ENCODE data around the gene SLC25A12. TPM values are rescaled to one million over a fixed set of nuclear protein-coding genes. Genes with fewer than 3 reads are reported as not detected.
"Not testable (repeated sequence)": the region's sequence is repeated elsewhere in the genome, so short reads cannot be mapped to it uniquely, and the experiment has no call there.

SLC25A12 gene
- total RNA-seq, 2 donors from 2014 or later = 11.0 to 15.5 TPM

- H3K27me3 Mint-ChIP-seq = peaks cover 10% of the 10 kb centered on the region
- H3K9me3 ChIP-seq (ENCODE audit: control insufficient read depth, low read length, poor library complexity, severe bottlenecking) = no peaks in the 10 kb centered on the region
- peaks cover 6% of the 10 kb centered on the region for H3K36me3 Mint-ChIP-seq (ENCODE audit: low read depth)
- no peak for DNase-seq
- no peaks in the 10 kb centered on the region for H3K4me1 Mint-ChIP-seq
- ATAC-seq = no peak
- no peak overlapping the region for H3K27ac Mint-ChIP-seq
- no peak overlapping the region for H3K4me3 Mint-ChIP-seq
These were observed 15.2 kb upstream of the SLC25A12 start for GRCh38 chr2:171909266-171909665.

DNA sequence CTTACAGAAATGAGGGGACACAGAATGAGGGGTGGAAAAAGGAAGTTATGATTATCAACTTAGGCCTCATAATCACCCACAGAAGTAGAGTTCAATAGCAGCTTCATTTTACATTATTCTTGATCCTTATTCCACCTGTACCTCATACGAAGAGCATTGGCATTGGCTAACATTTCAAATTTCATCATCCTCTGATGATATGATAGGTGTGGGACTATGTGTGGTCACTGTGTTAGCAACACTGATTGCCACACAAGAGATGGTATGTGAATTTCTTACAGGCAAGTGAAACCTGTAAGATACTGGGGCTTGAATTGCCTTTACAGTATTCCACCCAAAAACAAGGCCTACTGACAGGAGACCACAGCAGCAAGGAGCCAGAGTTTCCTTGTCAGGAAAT, 14.2 kb upstream of the SLC25A12 start:
- no peak overlapping the region for H3K4me3 Mint-ChIP-seq
- H3K36me3 Mint-ChIP-seq (ENCODE audit: low read depth) = peaks cover 6% of the 10 kb centered on the region
- H3K4me1 Mint-ChIP-seq = no peaks in the 10 kb centered on the region
- H3K27me3 Mint-ChIP-seq = peaks cover 21% of the 10 kb centered on the region
- no peak overlapping the region for H3K27ac Mint-ChIP-seq
- ATAC-seq (no peak), DNase-seq (no peak)
- H3K9me3 ChIP-seq (ENCODE audit: control insufficient read depth, low read length, poor library complexity, severe bottlenecking) = no peaks in the 10 kb centered on the region

DNA sequence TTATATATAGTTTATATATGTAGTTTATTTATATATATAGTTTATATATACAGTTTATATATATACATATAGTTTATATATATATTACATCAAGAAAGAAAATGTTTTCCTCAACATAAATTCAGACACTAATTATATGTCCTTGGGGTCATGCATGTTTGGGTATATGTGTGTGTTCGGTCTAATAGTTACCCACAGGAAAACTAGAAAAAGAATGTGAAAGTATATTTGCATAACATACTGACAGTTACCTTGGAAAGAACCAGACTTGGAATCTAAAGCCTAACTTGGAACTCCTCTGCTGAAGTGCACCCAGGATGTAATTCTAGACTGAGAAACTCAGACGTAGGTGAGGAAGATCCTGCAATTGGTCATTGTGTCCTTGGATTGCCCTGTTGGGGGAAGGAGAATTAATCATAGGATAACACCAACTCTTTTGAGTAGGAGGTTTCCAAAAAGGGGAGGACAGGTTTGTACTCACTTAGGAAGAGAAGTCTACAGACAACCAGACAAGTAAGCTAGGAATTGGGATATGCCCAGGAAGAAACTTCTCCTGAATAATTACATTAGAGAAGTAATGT, 8.9 kb upstream of the SLC25A12 start:
- peaks cover 25% of the 10 kb centered on the region for H3K27me3 Mint-ChIP-seq
- DNase-seq (no peak), ATAC-seq (no peak)
- H3K27ac Mint-ChIP-seq = no peak overlapping the region
- H3K4me3 Mint-ChIP-seq = no peak overlapping the region
- peaks cover 3% of the 10 kb centered on the region for H3K4me1 Mint-ChIP-seq
- H3K9me3 ChIP-seq (ENCODE audit: control insufficient read depth, low read length, poor library complexity, severe bottlenecking) = no peaks in the 10 kb centered on the region
- H3K36me3 Mint-ChIP-seq (ENCODE audit: low read depth) = peaks cover 4% of the 10 kb centered on the region

GRCh38 chr2:171899623-171900282, 5.7 kb upstream of the SLC25A12 start:
- ATAC-seq; DNase-seq; H3K4me3 Mint-ChIP-seq; H3K9me3 ChIP-seq (ENCODE audit: control insufficient read depth, low read length, poor library complexity, severe bottlenecking); H3K36me3 Mint-ChIP-seq (ENCODE audit: low read depth); H3K4me1 Mint-ChIP-seq; H3K27ac Mint-ChIP-seq: not testable (repeated sequence)
- H3K27me3 Mint-ChIP-seq = peaks cover 20% of the 10 kb centered on the region

DNA sequence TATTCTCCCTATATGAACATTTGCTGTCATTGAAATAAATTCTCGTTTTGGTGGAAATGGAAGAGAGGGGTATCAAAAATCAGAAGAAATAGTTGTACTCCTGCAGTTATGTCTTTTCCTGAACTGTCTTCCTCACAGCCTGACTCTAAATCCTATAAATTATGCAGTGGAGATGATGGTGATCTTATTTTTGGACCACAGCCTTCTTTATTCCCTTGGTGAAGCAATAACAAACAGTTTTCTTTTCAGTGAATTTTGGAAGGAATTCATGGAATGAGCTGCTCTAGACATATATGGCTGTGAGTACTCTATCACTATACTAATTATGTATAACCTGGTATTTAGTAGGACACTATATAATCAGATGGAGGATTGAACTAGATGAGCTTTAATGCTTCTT, 1.7 kb upstream of the SLC25A12 start:
- Mint-ChIP-seq H3K4me3 (peak overlapping the region; percentile 99), H3K27ac (peak overlapping the region; percentile 63), H3K27me3 (no peaks in the 10 kb centered on the region), H3K4me1 (peaks cover 18% of the 10 kb centered on the region), H3K36me3 (ENCODE audit: low read depth) (peaks cover 7% of the 10 kb centered on the region)
- no peak for ATAC-seq
- no peaks in the 10 kb centered on the region for H3K9me3 ChIP-seq (ENCODE audit: control insufficient read depth, low read length, poor library complexity, severe bottlenecking)
- DNase-seq = no peak

DNA sequence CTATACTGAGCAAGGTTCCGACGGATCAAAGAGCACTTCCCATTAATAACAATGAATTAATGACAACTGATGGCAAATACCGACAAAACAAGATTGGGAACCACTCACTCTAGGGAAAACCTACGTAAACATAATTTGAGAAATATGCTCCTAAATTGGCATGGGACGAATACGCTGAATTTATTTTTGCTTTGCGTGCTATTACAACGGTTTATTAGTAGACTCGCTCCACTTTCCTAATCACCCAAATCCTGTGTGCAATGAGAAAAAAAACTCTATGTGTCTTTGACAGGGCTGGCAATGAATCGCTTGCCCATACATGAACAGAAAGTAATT, 536 bp upstream of the SLC25A12 start:
- H3K27ac Mint-ChIP-seq = peak overlapping the region; percentile 63
- ATAC-seq = no peak
- no peaks in the 10 kb centered on the region for H3K9me3 ChIP-seq (ENCODE audit: control insufficient read depth, low read length, poor library complexity, severe bottlenecking)
- peak overlapping the region; percentile 99 for H3K4me3 Mint-ChIP-seq
- no peak for DNase-seq
- no peaks in the 10 kb centered on the region for H3K27me3 Mint-ChIP-seq
- H3K36me3 Mint-ChIP-seq (ENCODE audit: low read depth) = peaks cover 7% of the 10 kb centered on the region
- peaks cover 25% of the 10 kb centered on the region for H3K4me1 Mint-ChIP-seq

DNA sequence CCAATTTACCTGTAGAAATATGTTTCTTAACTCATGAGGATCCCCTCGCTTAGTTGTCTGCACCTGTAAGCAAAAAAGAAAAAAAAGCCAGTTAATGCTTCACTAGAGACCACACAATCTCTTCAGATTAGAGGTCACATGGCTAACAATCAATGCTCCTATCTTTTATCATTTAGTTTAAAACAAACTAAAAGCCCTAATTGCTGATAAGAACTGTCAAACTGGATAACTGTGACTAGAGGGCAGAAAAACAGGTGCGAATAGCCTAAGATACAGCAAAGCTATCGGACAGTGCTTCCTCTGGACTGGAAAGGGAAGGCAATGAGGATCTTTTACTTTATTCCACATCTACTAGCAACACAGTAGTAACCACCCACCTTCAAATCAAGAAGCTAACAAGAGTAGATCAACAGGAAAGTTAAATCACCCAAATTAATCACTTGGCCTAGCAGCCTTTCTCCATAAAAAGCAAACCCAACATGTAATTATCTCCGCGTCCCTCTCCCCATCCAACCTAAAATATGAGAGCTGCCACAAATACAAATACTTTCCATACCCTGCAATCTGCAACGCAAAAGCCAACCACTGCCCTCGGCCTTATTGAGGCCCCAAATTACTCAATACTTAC, 734 bp downstream of the SLC25A12 start:
- DNase-seq = no peak
- Mint-ChIP-seq H3K36me3 (ENCODE audit: low read depth) (peaks cover 12% of the 10 kb centered on the region), H3K27me3 (no peaks in the 10 kb centered on the region), H3K4me1 (peaks cover 32% of the 10 kb centered on the region), H3K4me3 (peak overlapping the region; percentile 99), H3K27ac (peak overlapping the region; percentile 94)
- ATAC-seq = no peak
- no peaks in the 10 kb centered on the region for H3K9me3 ChIP-seq (ENCODE audit: control insufficient read depth, low read length, poor library complexity, severe bottlenecking)

DNA sequence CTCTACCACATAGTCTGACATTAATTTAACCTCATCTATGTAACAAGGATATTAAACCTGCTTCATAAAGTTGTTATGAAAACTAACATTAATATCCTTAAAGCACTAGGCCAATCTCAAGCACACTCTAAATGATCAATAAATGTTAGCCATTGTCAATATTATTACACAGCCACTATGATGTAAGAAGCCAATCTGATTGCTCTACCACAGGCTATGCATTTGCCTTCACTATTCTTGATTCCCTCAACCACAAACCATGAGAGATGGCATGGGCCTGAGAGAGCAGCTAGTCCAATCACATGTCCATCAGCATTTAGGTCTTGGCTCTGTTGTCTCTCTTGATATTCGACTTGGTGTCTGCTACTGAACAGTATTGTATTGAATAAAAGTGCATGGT, 4.2 kb downstream of the SLC25A12 start:
- Mint-ChIP-seq H3K27me3 (no peaks in the 10 kb centered on the region), H3K4me3 (no peak overlapping the region), H3K4me1 (peaks cover 39% of the 10 kb centered on the region), H3K36me3 (ENCODE audit: low read depth) (peaks cover 12% of the 10 kb centered on the region), H3K27ac (no peak overlapping the region)
- DNase-seq (no peak), ATAC-seq (no peak)
- H3K9me3 ChIP-seq (ENCODE audit: control insufficient read depth, low read length, poor library complexity, severe bottlenecking) = no peaks in the 10 kb centered on the region

DNA sequence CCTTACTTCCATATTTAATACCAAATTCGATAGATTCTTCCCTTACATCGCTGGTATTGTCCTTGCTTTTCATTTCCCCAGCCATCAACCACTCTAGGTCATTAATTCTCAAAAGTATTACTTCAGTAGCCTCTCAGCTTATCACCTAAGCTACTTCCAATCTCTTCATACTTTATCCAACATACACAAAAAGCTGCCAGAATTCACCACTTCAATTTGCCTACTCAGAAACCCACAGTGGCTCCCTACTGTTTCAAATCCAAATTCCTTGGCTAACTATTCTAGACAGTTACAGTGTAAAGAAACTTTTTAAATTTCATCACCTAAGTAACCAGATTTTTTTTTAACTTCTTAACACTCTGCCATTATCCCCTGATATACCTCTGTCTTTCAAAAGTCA, 4.7 kb downstream of the SLC25A12 start:
- ATAC-seq (no peak), DNase-seq (no peak)
- peak overlapping the region; percentile 77 for H3K27ac Mint-ChIP-seq
- peaks cover 37% of the 10 kb centered on the region for H3K4me1 Mint-ChIP-seq
- H3K27me3 Mint-ChIP-seq = no peaks in the 10 kb centered on the region
- peaks cover 12% of the 10 kb centered on the region for H3K36me3 Mint-ChIP-seq (ENCODE audit: low read depth)
- H3K9me3 ChIP-seq (ENCODE audit: control insufficient read depth, low read length, poor library complexity, severe bottlenecking) = no peaks in the 10 kb centered on the region
- H3K4me3 Mint-ChIP-seq = no peak overlapping the region

- Mint-ChIP-seq H3K36me3 (ENCODE audit: low read depth) (peaks cover 2% of the 10 kb centered on the region), H3K4me1 (peaks cover 23% of the 10 kb centered on the region), H3K4me3 (no peak overlapping the region), H3K27ac (no peak overlapping the region), H3K27me3 (no peaks in the 10 kb centered on the region)
- DNase-seq (no peak), ATAC-seq (no peak)
- H3K9me3 ChIP-seq (ENCODE audit: control insufficient read depth, low read length, poor library complexity, severe bottlenecking) = no peaks in the 10 kb centered on the region
These were observed 10.7 kb downstream of the SLC25A12 start for GRCh38 chr2:171883275-171883893.

GRCh38 chr2:171882089-171882769, 11.8 kb downstream of the SLC25A12 start:
- DNase-seq (no peak), ATAC-seq (no peak)
- Mint-ChIP-seq H3K36me3 (ENCODE audit: low read depth) (peaks cover 2% of the 10 kb centered on the region), H3K27me3 (no peaks in the 10 kb centered on the region), H3K27ac (no peak overlapping the region), H3K4me1 (peaks cover 21% of the 10 kb centered on the region), H3K4me3 (no peak overlapping the region)
- H3K9me3 ChIP-seq (ENCODE audit: control insufficient read depth, low read length, poor library complexity, severe bottlenecking) = no peaks in the 10 kb centered on the region

DNA sequence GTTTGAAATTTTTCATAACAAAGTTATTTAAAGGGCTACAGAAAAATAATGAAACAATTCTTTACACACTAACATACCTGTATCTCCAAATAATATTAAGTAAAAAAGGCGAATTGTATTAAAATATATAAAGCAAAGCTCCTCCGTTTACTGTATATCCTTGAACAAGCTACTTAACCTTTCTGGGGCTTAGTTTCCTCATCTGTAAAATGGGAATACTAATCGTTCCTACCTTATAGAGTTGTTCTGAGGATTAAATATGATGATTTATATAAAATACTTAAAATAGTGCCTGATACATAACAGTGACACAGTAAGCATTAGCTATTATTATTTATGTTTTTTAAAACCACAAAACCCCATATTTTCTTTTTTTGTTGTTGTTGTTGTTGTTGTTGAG, 13.3 kb downstream of the SLC25A12 start:
- DNase-seq (no peak), ATAC-seq (no peak)
- peaks cover 19% of the 10 kb centered on the region for H3K4me1 Mint-ChIP-seq
- H3K27me3 Mint-ChIP-seq = no peaks in the 10 kb centered on the region
- no peaks in the 10 kb centered on the region for H3K9me3 ChIP-seq (ENCODE audit: control insufficient read depth, low read length, poor library complexity, severe bottlenecking)
- peaks cover 2% of the 10 kb centered on the region for H3K36me3 Mint-ChIP-seq (ENCODE audit: low read depth)
- H3K27ac Mint-ChIP-seq = no peak overlapping the region
- H3K4me3 Mint-ChIP-seq = no peak overlapping the region

GRCh38 chr2:171879865-171880264, 14.2 kb downstream of the SLC25A12 start:
- Mint-ChIP-seq H3K27me3 (no peaks in the 10 kb centered on the region), H3K4me3 (no peak overlapping the region), H3K27ac (no peak overlapping the region), H3K4me1 (peaks cover 18% of the 10 kb centered on the region), H3K36me3 (ENCODE audit: low read depth) (peaks cover 4% of the 10 kb centered on the region)
- DNase-seq (no peak), ATAC-seq (no peak)
- H3K9me3 ChIP-seq (ENCODE audit: control insufficient read depth, low read length, poor library complexity, severe bottlenecking) = no peaks in the 10 kb centered on the region

All from T-helper 17 cell (primary cell).